HUDEP-2 (cell line): ENCODE measurements around the gene CLK3.

Experiments used
- DNase-seq, 76 experiments: peaks; one replicate each; lab custom pipeline; 2025; ENCODE audit not compliant: unreplicated experiment in 76 of 76; lab: John Stamatoyannopoulos, UW

CLK3 gene

DNA sequence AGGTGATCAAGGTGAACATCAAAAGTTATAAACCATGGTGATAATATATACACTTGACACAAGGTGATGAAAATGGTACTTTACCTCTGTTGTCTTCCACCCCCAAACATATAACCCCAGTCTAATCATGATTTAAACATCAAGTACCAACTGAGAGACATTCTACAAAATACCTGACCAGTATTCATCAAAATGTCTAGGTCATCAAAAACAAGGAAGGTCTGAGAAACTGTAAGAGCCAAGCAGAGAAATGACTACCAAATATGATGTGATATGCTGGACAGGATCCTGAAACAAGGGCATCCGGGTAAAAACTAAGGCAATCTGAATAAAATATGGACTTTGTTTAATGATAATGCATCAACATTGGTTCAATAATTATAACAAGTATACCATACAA, 52.3 kb downstream of the CLK3 start:
- DNase-seq = no peak

DNA sequence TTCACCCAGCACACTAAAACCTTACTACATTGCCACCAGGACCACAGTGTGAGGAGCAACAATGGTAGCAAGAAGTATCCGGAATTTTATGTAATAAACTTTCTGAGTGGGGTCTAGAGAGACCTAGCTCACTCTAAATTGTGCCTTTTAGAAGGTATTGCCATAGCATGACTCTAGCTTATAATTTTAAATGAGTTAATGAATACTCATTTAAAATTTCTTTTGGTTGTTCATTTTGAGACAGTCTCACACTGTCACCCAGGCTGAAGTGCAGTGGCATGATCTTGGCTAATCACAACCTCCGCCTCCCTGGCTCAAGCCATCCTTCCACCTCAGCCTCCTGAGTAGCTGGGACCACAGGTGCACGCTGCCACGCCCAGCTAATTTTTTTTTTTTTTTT, 54.0 kb downstream of the CLK3 start:
- no peak for DNase-seq

DNA sequence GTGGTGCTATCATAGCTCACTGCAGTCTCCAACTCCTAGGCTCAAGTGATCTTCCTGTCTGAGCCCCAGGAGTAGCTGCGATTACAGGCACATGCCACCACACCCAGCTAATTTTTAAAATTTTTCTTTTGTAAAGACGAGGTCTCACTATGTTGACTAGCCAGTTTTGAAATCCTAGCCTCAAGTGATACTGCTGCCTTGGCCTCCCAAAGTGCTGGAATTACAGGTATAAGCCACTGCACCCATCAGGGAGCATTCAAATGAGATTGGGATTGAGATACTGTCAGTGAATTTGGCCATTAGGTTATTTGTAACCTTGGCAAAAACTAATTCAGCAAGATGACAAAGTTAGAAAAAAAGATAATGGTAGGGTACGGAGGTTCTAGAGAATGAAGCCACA, 58.5 kb downstream of the CLK3 start:
- DNase-seq = no peak

DNA sequence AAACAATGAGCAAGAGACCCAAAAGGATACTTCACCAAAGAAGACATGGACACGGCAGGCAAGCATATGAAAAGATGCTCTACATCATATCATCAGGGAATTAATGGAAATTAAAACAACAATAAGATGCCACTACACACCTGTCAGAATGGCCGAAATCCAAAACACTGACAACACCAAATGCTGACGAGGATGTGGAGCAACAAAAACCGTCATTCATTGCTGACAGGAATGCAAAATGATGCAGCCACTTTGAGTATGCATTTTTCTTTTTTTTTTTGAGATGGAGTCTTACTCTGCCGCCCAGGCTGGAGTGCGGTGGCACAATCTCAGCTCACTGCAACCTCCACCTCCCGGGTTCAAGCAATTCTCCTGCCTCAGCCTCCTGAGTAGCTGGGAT, 61.2 kb downstream of the CLK3 start:
- DNase-seq = no peak
